Tibial nerve (tissue), 4 donors: ENCODE data around the gene GCN1. TPM values are rescaled to one million over a fixed set of nuclear protein-coding genes. Genes with fewer than 3 reads are reported as not detected.
A peak's percentile ranks its signal among the peaks of the same experiment; 100 is the strongest.

ENCODE experiments used
- DNase-seq, 2 donors: peaks; one replicate each; pipeline ENCODE4 v3.0.0-alpha.2; 2019; ENCODE audit warnings: low spot score in 2 of 2
- H3K27ac ChIP-seq, 4 donors: fragments of 200-600 bp; sonication (generic) in 3 of 4; one replicate each; pipeline ENCODE4 v1.5.1; 2017 to 2019; ENCODE audit warnings: mild to moderate bottlenecking in 1 of 4
- H3K27me3 ChIP-seq, 2 donors: fragments of 200-600 bp; sonication (generic) in 1 of 2; one replicate each; pipeline versions ENCODE4 v1.5.1 to v1.6.0; 2017 to 2019
- H3K36me3 ChIP-seq, 3 donors: fragments of 200-600 bp; sonication (generic); one replicate each; pipeline ENCODE4 v1.5.1; 2018 to 2019
- H3K4me1 ChIP-seq, 4 donors: fragments of 200-600 bp; sonication (generic) in 3 of 4; one replicate each; pipeline ENCODE4 v1.5.1; 2017 to 2019
- H3K4me3 ChIP-seq, 4 donors: fragments of 200-600 bp; sonication (generic) in 3 of 4; one replicate each; pipeline ENCODE4 v1.5.1; 2017 to 2019; ENCODE audit warnings: mild to moderate bottlenecking in 1 of 4, moderate library complexity in 1 of 4
- H3K9me3 ChIP-seq, 4 donors: fragments of 200-600 bp; sonication (generic) in 3 of 4; one replicate each; pipeline ENCODE4 v1.5.1; 2017 to 2019
- CTCF ChIP-seq, 5 experiments: fragments of 200-600 bp in 3 of 5; fragments of 450-650 bp in 2 of 5; sonication (generic) in 3 of 5; IDR thresholded peaks; one replicate each; pipeline ENCODE4 v1.5.1; 2016 to 2019; ENCODE audit warnings: antibody characterized with exemption in 5 of 5, mild to moderate bottlenecking in 3 of 5, moderate library complexity in 2 of 5
- EP300 ChIP-seq, 2 donors: sonication (generic); formaldehyde crosslinking; IDR thresholded peaks; one replicate each; pipeline ENCODE4 v1.6.1; 2017; ENCODE audit warnings: antibody characterized with exemption in 2 of 2, mild to moderate bottlenecking in 1 of 2
- POLR2A ChIP-seq, 2 donors: fragments of 450-650 bp; IDR thresholded peaks; one replicate each; pipeline ENCODE4 v1.6.1; 2017; ENCODE audit warnings: antibody characterized with exemption in 2 of 2, mild to moderate bottlenecking in 2 of 2, moderate library complexity in 2 of 2
- WGBS, 2 donors: methylation state at CpG; one replicate each; pipeline ENCODE4 v1.1.5; 2018; 5-methylcytosine and 5-hydroxymethylcytosine counted together
- total RNA-seq, 4 donors: library from RNA; depleted of rRNA; stranded (reverse); fragments of >200 nt; gene quantifications; one replicate each; pipeline ENCODE4 v1.1.0, GENCODE V29; 2016

Gene GCN1
- total RNA-seq, 4 donors from 2014 or later = 44.6 to 138 (median 106) TPM

DNA sequence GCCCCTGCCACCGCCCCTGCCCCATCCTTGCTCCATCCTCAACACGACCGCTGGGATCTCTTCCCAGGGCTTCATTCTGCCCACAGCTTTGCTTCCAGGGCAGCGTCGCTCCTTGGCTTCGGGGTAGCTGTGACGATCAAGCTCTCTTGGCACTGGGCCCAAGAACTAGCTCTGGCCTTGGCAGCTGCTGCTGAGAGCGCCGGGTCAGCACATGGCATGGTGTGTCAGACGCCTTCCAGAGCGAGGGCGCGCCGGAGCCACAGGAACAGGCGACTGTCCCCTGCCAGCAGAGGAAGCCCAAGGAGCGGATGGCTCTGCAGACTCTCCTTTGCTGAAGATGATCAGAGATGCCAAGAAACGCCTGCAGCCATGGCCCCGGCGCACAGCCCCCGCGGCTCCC lies 93.9 kb downstream of the GCN1 start:
- Histone ChIP-seq H3K9me3 (no peaks in the 10 kb centered on the region), H3K27ac (peak overlapping the region in 3 of 4 donors; percentile 40 to 46 (median 44)), H3K36me3 (peaks cover 2 to 90% (median 11%) of the 10 kb centered on the region in 3 donors), H3K4me3 (no peak overlapping the region), H3K4me1 (peaks cover 0 to 48% (median 16%) of the 10 kb centered on the region in 4 donors), H3K27me3 (no peaks in the 10 kb centered on the region)
- peak; percentile 37 to 48 for DNase-seq
- TF ChIP-seq EP300 (IDR thresholded peaks at IDR 0.05) (peak in 1 of 2 donors; percentile 52), CTCF (IDR thresholded peaks at IDR 0.05) (no peak), POLR2A (IDR thresholded peaks at IDR 0.05) (no peak)
- WGBS, 2 donors = 33 to 53% methylated on average over 13 to 20 of the region's 21 CpGs

DNA sequence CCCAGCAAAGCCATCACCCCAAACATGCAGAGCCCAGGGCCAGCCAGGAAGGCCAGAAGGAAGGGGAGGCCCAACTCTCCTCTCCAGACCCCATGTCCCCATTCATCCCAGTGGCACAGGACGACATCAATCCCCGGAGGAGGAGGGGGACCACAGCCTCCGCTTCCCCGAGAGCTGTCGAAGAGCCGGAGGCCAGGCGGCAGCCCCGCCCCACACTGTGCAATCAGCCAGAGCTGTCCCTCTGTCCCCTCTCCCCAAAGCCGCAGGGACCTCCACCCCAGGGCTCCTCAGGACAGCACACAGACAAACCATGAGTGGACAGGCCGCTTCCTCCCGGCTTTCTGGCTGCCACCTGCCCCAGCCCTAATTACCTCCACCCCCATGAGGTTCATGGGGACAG lies 94.8 kb downstream of the GCN1 start:
- no peak for DNase-seq
- H3K4me3 ChIP-seq = no peak overlapping the region

DNA sequence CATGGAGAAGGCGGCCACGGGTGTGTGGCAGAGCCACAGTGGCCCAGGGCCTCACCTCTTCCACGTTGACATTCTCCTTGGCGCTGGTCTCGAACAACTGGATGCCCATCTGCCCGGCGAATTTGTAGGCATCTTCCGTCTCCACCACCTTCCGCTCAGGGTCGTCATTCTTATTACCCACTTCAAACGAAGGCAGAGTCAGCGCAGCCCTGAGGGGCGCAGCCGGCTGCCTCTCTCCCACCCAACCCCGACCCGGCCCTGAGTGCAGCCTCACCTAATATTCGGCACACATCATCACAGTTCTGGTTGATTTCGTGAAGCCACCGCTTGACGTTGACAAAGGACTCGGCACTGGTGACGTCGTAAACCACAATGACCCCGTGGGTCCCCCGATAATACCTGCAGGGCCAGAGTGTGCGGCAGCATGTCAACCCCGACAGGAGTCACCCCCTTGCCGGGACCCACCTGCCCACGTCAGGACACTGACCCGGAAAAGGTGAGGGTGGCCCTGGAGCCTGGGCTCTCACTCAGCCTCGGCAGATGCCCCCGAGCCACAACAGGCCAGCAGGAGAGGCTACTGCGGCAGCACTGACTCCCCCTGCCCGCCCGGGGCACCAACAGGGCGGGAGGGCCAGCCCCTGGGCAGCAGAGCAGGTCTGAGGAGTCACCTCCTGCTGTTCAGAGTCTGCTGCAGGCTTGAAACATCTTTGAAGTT lies 95.6 kb downstream of the GCN1 start:
- Histone ChIP-seq H3K9me3 (no peaks in the 10 kb centered on the region), H3K27me3 (no peaks in the 10 kb centered on the region), H3K4me1 (peaks cover 0 to 35% (median 16%) of the 10 kb centered on the region in 4 donors), H3K4me3 (no peak overlapping the region), H3K27ac (no peak overlapping the region), H3K36me3 (peaks cover 2 to 90% (median 11%) of the 10 kb centered on the region in 3 donors)
- no peak for DNase-seq
- WGBS, 2 donors = 92% methylated on average over 36 of the region's 36 CpGs
- TF ChIP-seq CTCF (IDR thresholded peaks at IDR 0.05) (no peak), POLR2A (IDR thresholded peaks at IDR 0.05) (no peak), EP300 (IDR thresholded peaks at IDR 0.05) (no peak)

More for the DNA sequence above, 94.8 kb downstream of the GCN1 start:
- H3K9me3 ChIP-seq = no peaks in the 10 kb centered on the region
- no peak overlapping the region for H3K27ac ChIP-seq
- no peak for TF ChIP-seq POLR2A (IDR thresholded peaks at IDR 0.05)
- no peak for TF ChIP-seq EP300 (IDR thresholded peaks at IDR 0.05)
- TF ChIP-seq CTCF (IDR thresholded peaks at IDR 0.05) = no peak
- 87 to 92% methylated on average over 10 to 11 of the region's 11 CpGs for WGBS, 2 donors
- H3K36me3 ChIP-seq = peaks cover 2 to 92% (median 11%) of the 10 kb centered on the region in 3 donors
- no peaks in the 10 kb centered on the region for H3K27me3 ChIP-seq
- H3K4me1 ChIP-seq = peaks cover 0 to 42% (median 16%) of the 10 kb centered on the region in 4 donors

DNA sequence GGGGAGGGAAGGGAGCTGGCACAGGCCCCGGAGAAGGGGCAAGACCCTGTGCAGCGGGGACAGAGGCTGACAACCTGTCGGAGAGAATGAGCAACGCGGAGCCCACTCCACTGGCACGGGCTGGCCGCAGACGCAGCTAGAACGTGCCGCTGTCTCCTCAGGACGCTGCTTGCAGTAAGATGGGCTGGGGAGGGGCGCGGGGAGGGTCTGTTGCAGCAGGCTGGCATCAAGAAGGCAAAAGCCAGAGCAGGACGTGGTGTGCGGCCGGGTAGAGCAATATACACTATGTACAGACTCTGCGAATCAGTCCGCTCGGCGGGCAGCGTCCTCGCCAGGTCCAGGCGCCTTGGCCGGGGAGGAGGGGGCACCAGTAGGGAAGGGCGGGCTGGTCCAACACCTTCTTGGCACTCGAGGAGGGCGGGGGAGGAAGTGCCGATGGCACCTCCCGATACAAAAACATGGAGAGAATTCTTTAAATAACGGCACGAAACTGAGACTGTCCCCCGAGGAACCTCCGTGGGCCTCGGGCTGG lies 97.8 kb downstream of the GCN1 start:
- WGBS, 2 donors = 92 to 93% methylated on average over 34 of the region's 34 CpGs
- no peak for DNase-seq
- Histone ChIP-seq H3K27me3 (no peaks in the 10 kb centered on the region), H3K4me1 (peaks cover 0 to 32% (median 13%) of the 10 kb centered on the region in 4 donors), H3K27ac (no peak overlapping the region), H3K4me3 (no peak overlapping the region), H3K9me3 (no peaks in the 10 kb centered on the region), H3K36me3 (peaks cover 2 to 86% (median 11%) of the 10 kb centered on the region in 3 donors)
- TF ChIP-seq CTCF (IDR thresholded peaks at IDR 0.05) = no peak
- no peak for TF ChIP-seq EP300 (IDR thresholded peaks at IDR 0.05)
- TF ChIP-seq POLR2A (IDR thresholded peaks at IDR 0.05) = no peak

DNA sequence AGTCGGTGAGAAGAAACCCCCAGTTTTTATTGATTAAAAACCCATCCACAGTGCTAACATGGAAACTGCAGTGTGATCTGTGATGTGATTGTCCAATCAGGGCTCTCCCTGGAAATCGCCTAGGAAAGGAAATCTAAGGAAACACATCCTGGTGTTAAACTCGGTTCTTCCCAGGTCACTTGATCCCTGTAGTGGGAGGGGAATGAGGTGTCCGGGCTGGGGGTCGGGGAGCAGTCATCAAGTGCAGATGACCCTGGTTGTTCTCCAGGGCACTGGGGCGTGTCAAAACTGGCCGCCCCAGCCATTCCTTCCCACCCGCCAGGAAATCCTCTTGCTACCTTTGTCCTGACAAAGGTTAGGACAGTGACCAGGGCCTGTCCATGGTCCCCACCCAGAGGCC lies 98.8 kb downstream of the GCN1 start:
- Histone ChIP-seq H3K27me3 (no peaks in the 10 kb centered on the region), H3K4me3 (no peak overlapping the region), H3K36me3 (peaks cover 2 to 78% (median 11%) of the 10 kb centered on the region in 3 donors), H3K9me3 (no peaks in the 10 kb centered on the region), H3K4me1 (peaks cover 0 to 22% (median 3%) of the 10 kb centered on the region in 4 donors), H3K27ac (no peak overlapping the region)
- no peak for DNase-seq
- 59 to 71% methylated on average over 5 to 8 of the region's 8 CpGs for WGBS, 2 donors
- TF ChIP-seq POLR2A (IDR thresholded peaks at IDR 0.05) (no peak), EP300 (IDR thresholded peaks at IDR 0.05) (no peak), CTCF (IDR thresholded peaks at IDR 0.05) (no peak)
